Neutrophil (primary cell): ENCODE data around the gene KRTAP5-5.

Experiments
- H3K27ac ChIP-seq: fragments of 200-600 bp; sonication (generic); 2 replicates; pipeline ENCODE4 v1.5.1; 2016; ENCODE audit warnings: mild to moderate bottlenecking, moderate library complexity
- H3K27me3 ChIP-seq: fragments of 200-600 bp; sonication (generic); 2 replicates; pipeline ENCODE4 v1.6.0; 2016; ENCODE audit warnings: mild to moderate bottlenecking
- H3K36me3 ChIP-seq: fragments of 200-600 bp; sonication (generic); 2 replicates; pipeline ENCODE4 v1.5.1; 2017
- H3K4me1 ChIP-seq, 2 experiments: fragments of 200-600 bp in 1 of 2; sonication (generic) in 1 of 2; 1 replicate in 1 of 2; 2 replicates in 1 of 2; pipeline versions ENCODE4 v1.5.1 to v1.6.1; 2013 to 2016; ENCODE audit warnings: low read depth in 1 of 2, low read length in 1 of 2, mild to moderate bottlenecking in 1 of 2, moderate library complexity in 1 of 2; ENCODE audit not compliant: control insufficient read depth in 1 of 2, insufficient read depth in 1 of 2
- H3K4me3 ChIP-seq, 2 experiments: fragments of 200-600 bp in 1 of 2; sonication (generic) in 1 of 2; 1 replicate in 1 of 2; 2 replicates in 1 of 2; pipeline ENCODE4 v1.5.1; 2013 to 2016; ENCODE audit warnings: low read depth in 1 of 2, low read length in 1 of 2, mild to moderate bottlenecking in 1 of 2, moderate library complexity in 1 of 2
- H3K9me3 ChIP-seq: fragments of 200-600 bp; sonication (generic); 2 replicates; pipeline ENCODE4 v1.5.1; 2016
- TF ChIP-seq, protein P1 (sequence below): fragments of 200-600 bp; sonication (generic); IDR thresholded peaks from 2 replicates; pipeline ENCODE4 v1.5.1; 2016; ENCODE audit warnings: antibody characterized with exemption

Gene KRTAP5-5

GRCh38 chr11:1632053-1632714 is 2.6 kb downstream of the KRTAP5-5 start:
- H3K4me3 ChIP-seq: no peak overlapping the region
- H3K36me3 ChIP-seq: no peaks in the 10 kb centered on the region
- TF ChIP-seq, protein P1, sequence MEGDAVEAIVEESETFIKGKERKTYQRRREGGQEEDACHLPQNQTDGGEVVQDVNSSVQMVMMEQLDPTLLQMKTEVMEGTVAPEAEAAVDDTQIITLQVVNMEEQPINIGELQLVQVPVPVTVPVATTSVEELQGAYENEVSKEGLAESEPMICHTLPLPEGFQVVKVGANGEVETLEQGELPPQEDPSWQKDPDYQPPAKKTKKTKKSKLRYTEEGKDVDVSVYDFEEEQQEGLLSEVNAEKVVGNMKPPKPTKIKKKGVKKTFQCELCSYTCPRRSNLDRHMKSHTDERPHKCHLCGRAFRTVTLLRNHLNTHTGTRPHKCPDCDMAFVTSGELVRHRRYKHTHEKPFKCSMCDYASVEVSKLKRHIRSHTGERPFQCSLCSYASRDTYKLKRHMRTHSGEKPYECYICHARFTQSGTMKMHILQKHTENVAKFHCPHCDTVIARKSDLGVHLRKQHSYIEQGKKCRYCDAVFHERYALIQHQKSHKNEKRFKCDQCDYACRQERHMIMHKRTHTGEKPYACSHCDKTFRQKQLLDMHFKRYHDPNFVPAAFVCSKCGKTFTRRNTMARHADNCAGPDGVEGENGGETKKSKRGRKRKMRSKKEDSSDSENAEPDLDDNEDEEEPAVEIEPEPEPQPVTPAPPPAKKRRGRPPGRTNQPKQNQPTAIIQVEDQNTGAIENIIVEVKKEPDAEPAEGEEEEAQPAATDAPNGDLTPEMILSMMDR: no peak
- H3K4me1 ChIP-seq: no peaks in the 10 kb centered on the region
- H3K27me3 ChIP-seq: peaks cover 50% of the 10 kb centered on the region
- H3K9me3 ChIP-seq: no peaks in the 10 kb centered on the region
- no peak overlapping the region for H3K27ac ChIP-seq

DNA sequence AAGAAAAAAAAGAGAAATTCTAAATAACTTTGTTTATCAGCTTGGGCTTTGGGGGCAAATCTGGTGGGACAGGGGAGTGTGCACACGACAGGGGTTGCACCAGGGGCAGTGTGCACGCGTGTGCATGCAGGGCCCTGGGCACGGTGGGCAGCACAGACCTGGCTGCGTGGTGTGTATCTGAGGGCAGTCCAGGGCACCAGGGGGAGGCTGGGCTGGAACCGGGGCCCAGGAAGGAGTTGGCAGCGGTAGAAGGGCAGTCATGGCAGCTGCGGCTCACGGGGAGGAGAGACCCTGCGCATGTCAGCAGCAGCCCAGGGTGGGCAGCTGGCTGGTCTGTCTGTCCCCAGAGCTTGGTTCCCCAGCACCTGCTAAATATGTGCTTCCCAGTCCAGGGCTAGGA is 4.3 kb downstream of the KRTAP5-5 start:
- Histone ChIP-seq H3K4me3 (no peak overlapping the region), H3K9me3 (no peaks in the 10 kb centered on the region), H3K4me1 (no peaks in the 10 kb centered on the region), H3K27ac (no peak overlapping the region), H3K36me3 (no peaks in the 10 kb centered on the region), H3K27me3 (peaks cover 43% of the 10 kb centered on the region)
- TF ChIP-seq, protein P1: no peak

DNA sequence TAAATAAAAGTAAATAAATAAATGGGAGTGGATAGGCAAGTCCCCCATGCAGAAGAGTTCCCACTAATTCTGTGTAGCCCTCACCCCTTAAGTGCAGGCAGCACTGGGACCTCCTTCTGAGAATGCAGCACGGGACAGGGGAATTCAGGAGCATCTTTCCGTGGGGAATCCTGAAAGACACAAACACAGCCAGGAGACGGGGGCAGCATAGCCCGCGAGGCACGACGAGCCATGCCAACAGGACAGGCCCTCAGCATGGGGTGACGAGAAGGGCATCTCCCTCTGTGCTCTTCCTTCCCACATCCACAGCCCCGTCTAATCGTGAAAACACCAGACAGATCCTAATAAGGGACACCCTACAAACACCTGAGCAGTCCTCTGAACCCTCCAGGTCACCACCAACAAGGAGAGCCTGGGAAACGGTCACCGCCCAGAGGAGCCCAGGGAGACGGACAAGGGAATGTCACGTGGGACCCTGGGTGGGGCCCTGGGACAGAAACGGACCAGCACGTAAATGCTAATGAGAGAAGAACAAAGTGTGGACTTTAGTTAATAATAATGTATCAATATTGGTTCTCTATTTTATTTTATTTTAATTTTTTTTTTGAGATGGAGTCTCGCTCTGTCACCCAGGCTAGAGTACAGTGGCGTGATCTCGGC is 6.8 kb downstream of the KRTAP5-5 start:
- no peaks in the 10 kb centered on the region for H3K9me3 ChIP-seq
- H3K36me3 ChIP-seq: no peaks in the 10 kb centered on the region
- peaks cover 44% of the 10 kb centered on the region for H3K27me3 ChIP-seq
- TF ChIP-seq, protein P1: no peak
- no peak overlapping the region for H3K4me3 ChIP-seq
- H3K4me1 ChIP-seq: no peaks in the 10 kb centered on the region
- no peak overlapping the region for H3K27ac ChIP-seq

DNA sequence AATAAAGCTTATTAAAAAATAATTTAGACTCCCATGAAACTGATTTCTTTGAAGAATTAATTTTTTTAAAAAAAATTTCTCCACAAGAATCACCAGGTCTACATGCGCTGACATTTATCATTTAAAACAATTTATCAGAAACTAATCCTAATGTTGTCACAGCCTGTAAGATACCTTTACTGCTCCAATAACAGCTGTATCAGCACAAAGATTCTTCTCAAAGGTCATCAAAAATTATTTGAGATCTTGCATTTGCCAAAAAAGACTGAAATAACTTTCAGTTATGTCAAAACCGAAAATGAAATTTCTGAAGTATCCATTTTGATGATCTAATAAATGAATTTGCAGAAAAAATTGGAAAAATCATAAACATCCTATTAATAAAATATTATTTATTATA is 8.1 kb downstream of the KRTAP5-5 start:
- TF ChIP-seq, protein P1: no peak
- Histone ChIP-seq H3K27me3 (peaks cover 32% of the 10 kb centered on the region), H3K4me3 (no peak overlapping the region)

GRCh38 chr11:1638344-1638743 is 8.8 kb downstream of the KRTAP5-5 start:
- H3K27me3 ChIP-seq: peaks cover 31% of the 10 kb centered on the region
- H3K4me3 ChIP-seq: no peak overlapping the region
- no peaks in the 10 kb centered on the region for H3K4me1 ChIP-seq
- H3K27ac ChIP-seq: no peak overlapping the region
- no peaks in the 10 kb centered on the region for H3K9me3 ChIP-seq
- TF ChIP-seq, protein P1: no peak
- H3K36me3 ChIP-seq: no peaks in the 10 kb centered on the region

More for the DNA sequence above, 8.1 kb downstream of the KRTAP5-5 start:
- Histone ChIP-seq H3K27ac (no peak overlapping the region), H3K4me1 (no peaks in the 10 kb centered on the region), H3K9me3 (no peaks in the 10 kb centered on the region), H3K36me3 (no peaks in the 10 kb centered on the region)
